ENCODE data around the gene HECW1. TPM values are rescaled to one million over a fixed set of nuclear protein-coding genes. Genes with fewer than 3 reads are reported as not detected.

HECW1 gene
- total and polyA plus RNA-seq, 10 of the 15 experiments (the other 5 are each of a cell fraction or from before 2014, with no cell fraction given), result under 0.01 to 0.31 (median 0.04) TPM; not detected in 3

DNA sequence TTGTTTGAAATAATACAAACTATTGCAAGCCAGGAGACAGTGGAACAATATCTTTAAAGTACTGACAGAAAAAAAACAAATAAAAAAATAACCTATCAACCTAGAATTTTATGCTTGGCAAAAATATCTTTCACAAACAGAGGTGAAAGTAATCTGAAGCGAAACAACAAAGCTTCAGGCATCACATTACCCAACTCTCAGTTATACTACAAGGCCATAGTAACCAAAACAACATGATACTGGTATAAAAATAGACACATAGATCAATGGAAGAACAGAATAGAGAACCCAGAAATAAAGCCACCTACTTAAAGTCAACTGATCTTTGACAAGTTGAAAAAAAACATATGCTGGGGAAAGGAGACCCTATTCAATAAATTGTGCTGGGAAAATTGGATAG, 26.5 kb upstream of the HECW1 start:
- 0% methylated on average over 1 of the region's 1 CpG for WGBS (ENCODE audit: insufficient coverage, insufficient replicate concordance, low lambda C conversion rate, missing lambda C conversion rate)

DNA sequence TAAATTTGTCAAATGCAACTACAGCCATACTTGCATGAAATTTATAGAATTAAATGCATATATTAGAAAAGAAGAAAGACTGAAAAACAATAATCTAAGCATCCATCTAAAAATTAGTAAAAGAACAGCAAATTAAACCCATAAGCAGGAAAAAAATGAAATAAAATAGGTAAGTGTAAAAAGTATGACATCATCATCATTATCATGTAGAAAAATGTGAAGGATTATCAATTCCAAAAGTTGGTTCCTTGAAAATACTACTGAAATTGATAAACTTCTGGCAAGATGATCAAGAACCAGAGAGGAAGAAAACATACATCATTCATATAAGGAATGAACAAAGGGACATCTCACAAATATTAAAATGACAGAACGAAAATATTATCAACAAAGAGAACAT, 19.6 kb upstream of the HECW1 start:
- in situ Hi-C loops (cut with MboI) (no loop called here), intact Hi-C loops (cut with micrococcal nuclease; ENCODE audit: unreplicated experiment) (no loop called here)
- ATAC-seq (no peak), DNase-seq (ENCODE audit: low read depth, low spot score) (no peak), FAIRE-seq (no peak)
- POLR2A ChIA-PET, result no interaction called here
- Histone ChIP-seq H2AFZ (ENCODE audit: control insufficient read depth, low read depth, low read length) (no peak overlapping the region), H3K9me3 (replicated peaks; ENCODE audit: control insufficient read depth, insufficient read depth, low read length) (peaks cover 9% of the 10 kb centered on the region; the same call in 2 of the 3 replicates), H4K20me1 (ENCODE audit: control insufficient read depth, insufficient read depth) (no peaks in the 10 kb centered on the region), H3K4me2 (ENCODE audit: control insufficient read depth, insufficient read depth) (no peak overlapping the region), H3K36me3 (ENCODE audit: control insufficient read depth in 2 of 2, insufficient read depth in 2 of 2, low read length in 1 of 2) (no peaks in the 10 kb centered on the region), H3K9ac (ENCODE audit: control insufficient read depth, insufficient read depth, low read length) (no peak overlapping the region), H3K27ac (ENCODE audit: control insufficient read depth, insufficient read depth) (no peak overlapping the region), H3K79me2 (ENCODE audit: control insufficient read depth, insufficient read depth, low read length) (no peaks in the 10 kb centered on the region), H3K4me1 (ENCODE audit: control insufficient read depth, insufficient read depth, low read length) (no peaks in the 10 kb centered on the region), H3K4me3 (no peak overlapping the region), H3K27me3 (replicated peaks in 1 of 2; ENCODE audit: control insufficient read depth in 2 of 2, insufficient read depth in 2 of 2, low read length in 1 of 2) (no peaks in the 10 kb centered on the region)
- RAD21 ChIA-PET (ENCODE audit: unreplicated experiment), result no interaction called here
- CTCF ChIA-PET, result no interaction called here
- TF ChIP-seq RCOR1 (conservative IDR thresholded peaks at IDR 0.05; ENCODE audit: low read depth, low read length) (no peak), TCF12 (IDR thresholded peaks at IDR 0.05; ENCODE audit: low read depth, low read length) (no peak), BHLHE40 (IDR thresholded peaks at IDR 0.05; ENCODE audit: borderline replicate concordance in 1 of 2, low read depth in 2 of 2, low read length in 1 of 2) (no peak), TCF3 (IDR thresholded peaks at IDR 0.05; ENCODE audit: borderline replicate concordance, insufficient read depth, low read depth, low read length) (no peak), ATF7 (IDR thresholded peaks at IDR 0.05; ENCODE audit: low read depth) (peak; percentile 85), SMC3 (IDR thresholded peaks at IDR 0.05; ENCODE audit: borderline replicate concordance, low read length) (no peak)
- TF ChIP-seq, protein P1, sequence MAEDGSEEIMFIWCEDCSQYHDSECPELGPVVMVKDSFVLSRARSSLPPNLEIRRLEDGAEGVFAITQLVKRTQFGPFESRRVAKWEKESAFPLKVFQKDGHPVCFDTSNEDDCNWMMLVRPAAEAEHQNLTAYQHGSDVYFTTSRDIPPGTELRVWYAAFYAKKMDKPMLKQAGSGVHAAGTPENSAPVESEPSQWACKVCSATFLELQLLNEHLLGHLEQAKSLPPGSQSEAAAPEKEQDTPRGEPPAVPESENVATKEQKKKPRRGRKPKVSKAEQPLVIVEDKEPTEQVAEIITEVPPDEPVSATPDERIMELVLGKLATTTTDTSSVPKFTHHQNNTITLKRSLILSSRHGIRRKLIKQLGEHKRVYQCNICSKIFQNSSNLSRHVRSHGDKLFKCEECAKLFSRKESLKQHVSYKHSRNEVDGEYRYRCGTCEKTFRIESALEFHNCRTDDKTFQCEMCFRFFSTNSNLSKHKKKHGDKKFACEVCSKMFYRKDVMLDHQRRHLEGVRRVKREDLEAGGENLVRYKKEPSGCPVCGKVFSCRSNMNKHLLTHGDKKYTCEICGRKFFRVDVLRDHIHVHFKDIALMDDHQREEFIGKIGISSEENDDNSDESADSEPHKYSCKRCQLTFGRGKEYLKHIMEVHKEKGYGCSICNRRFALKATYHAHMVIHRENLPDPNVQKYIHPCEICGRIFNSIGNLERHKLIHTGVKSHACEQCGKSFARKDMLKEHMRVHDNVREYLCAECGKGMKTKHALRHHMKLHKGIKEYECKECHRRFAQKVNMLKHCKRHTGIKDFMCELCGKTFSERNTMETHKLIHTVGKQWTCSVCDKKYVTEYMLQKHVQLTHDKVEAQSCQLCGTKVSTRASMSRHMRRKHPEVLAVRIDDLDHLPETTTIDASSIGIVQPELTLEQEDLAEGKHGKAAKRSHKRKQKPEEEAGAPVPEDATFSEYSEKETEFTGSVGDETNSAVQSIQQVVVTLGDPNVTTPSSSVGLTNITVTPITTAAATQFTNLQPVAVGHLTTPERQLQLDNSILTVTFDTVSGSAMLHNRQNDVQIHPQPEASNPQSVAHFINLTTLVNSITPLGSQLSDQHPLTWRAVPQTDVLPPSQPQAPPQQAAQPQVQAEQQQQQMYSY (CRISPR knock-in tag; IDR thresholded peaks at IDR 0.05), result no peak
- 0% methylated on average over 1 of the region's 1 CpG for WGBS (ENCODE audit: insufficient coverage, insufficient replicate concordance, low lambda C conversion rate, missing lambda C conversion rate)
- no TSS peak for BruUV-seq (replicated peaks)
- SMC1A ChIA-PET (ENCODE audit: uncharacterized antibody, unreplicated experiment), result no interaction called here

More for the DNA sequence above, 26.5 kb upstream of the HECW1 start:
- DNase-seq (ENCODE audit: low read depth, low spot score), result no peak
- intact Hi-C loops (cut with micrococcal nuclease; ENCODE audit: unreplicated experiment) (no loop called here), in situ Hi-C loops (cut with MboI) (no loop called here)
- H3K9me3 ChIP-seq (replicated peaks; ENCODE audit: control insufficient read depth, insufficient read depth, low read length), result no peaks in the 10 kb centered on the region; the same call in 1 of the 3 replicates
- no peak overlapping the region for H3K4me2 ChIP-seq (ENCODE audit: control insufficient read depth, insufficient read depth)
- TF ChIP-seq MEF2A (IDR thresholded peaks at IDR 0.05; ENCODE audit: insufficient read depth, low read depth, low read length) (peak; percentile 42; the same call in 1 of the 2 replicates), ZNF217 (IDR thresholded peaks at IDR 0.05) (no peak), ZNF622 (IDR thresholded peaks at IDR 0.05) (no peak)
- H2AFZ ChIP-seq (ENCODE audit: control insufficient read depth, low read depth, low read length), result no peak overlapping the region
- RAD21 ChIA-PET (ENCODE audit: unreplicated experiment), result interaction anchor here (1.2 kb wide), 1 partner anchor 497 kb away, joined by 3 read pairs; the partner anchor contains the start of gene STK17A
- no TSS peak for BruUV-seq (replicated peaks)
- no peak overlapping the region for H3K27ac ChIP-seq (ENCODE audit: control insufficient read depth, insufficient read depth)
- H3K4me1 ChIP-seq (ENCODE audit: control insufficient read depth, insufficient read depth, low read length), result no peaks in the 10 kb centered on the region
- POLR2A ChIA-PET, result no interaction called here
- H3K4me3 ChIP-seq, result no peak overlapping the region
- no peak for FAIRE-seq
- no peaks in the 10 kb centered on the region for H3K36me3 ChIP-seq (ENCODE audit: control insufficient read depth in 2 of 2, insufficient read depth in 2 of 2, low read length in 1 of 2)
- CTCF ChIA-PET, result interaction anchor here (1.0 kb wide), 2 partner anchors 22 to 176 kb away, joined by 3 to 6 read pairs; no protein-coding TSS in a partner anchor
- H3K9ac ChIP-seq (ENCODE audit: control insufficient read depth, insufficient read depth, low read length), result no peak overlapping the region
- no peaks in the 10 kb centered on the region for H3K27me3 ChIP-seq (replicated peaks in 1 of 2; ENCODE audit: control insufficient read depth in 2 of 2, insufficient read depth in 2 of 2, low read length in 1 of 2)
- no peaks in the 10 kb centered on the region for H3K79me2 ChIP-seq (ENCODE audit: control insufficient read depth, insufficient read depth, low read length)
- SMC1A ChIA-PET (ENCODE audit: uncharacterized antibody, unreplicated experiment), result interaction anchor here (1.2 kb wide), 3 partner anchors 10 to 125 kb away, joined by 3 to 4 read pairs (median 3); no protein-coding TSS in a partner anchor
- H4K20me1 ChIP-seq (ENCODE audit: control insufficient read depth, insufficient read depth), result no peaks in the 10 kb centered on the region
- ATAC-seq, result peak; percentile 41; the same call in 2 of the 3 replicates

Data from GM12878 (cell line).